Measurements from ENCODE around the gene COL4A5.

COL4A5 gene

GRCh38 chrX:108640817-108641216 lies 201.2 kb downstream of the COL4A5 start:
- Histone ChIP-seq H3K36me3 (ENCODE audit: control insufficient read depth in 2 of 2, insufficient read depth in 2 of 2, low read length in 2 of 2) (peaks cover 4 to 5% of the 10 kb centered on the region in 2 donors), H3K4me1 (ENCODE audit: control insufficient read depth, insufficient read depth, low read length) (no peaks in the 10 kb centered on the region), H3K27ac (ENCODE audit: low read length) (no peak overlapping the region), H3K9ac (ENCODE audit: low read length in 2 of 2) (no peak overlapping the region), H3K27me3 (ENCODE audit: control insufficient read depth in 1 of 2, insufficient read depth in 2 of 2, low read length in 2 of 2) (no peaks in the 10 kb centered on the region), H3K9me3 (ENCODE audit: control insufficient read depth in 2 of 2, low read length in 2 of 2) (no peaks in the 10 kb centered on the region), H3K4me3 (ENCODE audit: low read length in 2 of 2) (no peak overlapping the region)

- Histone ChIP-seq H3K9me3 (ENCODE audit: control insufficient read depth in 2 of 2, low read length in 2 of 2) (no peaks in the 10 kb centered on the region), H3K27me3 (ENCODE audit: control insufficient read depth in 1 of 2, insufficient read depth in 2 of 2, low read length in 2 of 2) (no peaks in the 10 kb centered on the region), H3K4me1 (ENCODE audit: control insufficient read depth, insufficient read depth, low read length) (no peaks in the 10 kb centered on the region), H3K27ac (ENCODE audit: low read length) (no peak overlapping the region), H3K4me3 (ENCODE audit: low read length in 2 of 2) (no peak overlapping the region), H3K9ac (ENCODE audit: low read length in 2 of 2) (no peak overlapping the region), H3K36me3 (ENCODE audit: control insufficient read depth in 2 of 2, insufficient read depth in 2 of 2, low read length in 2 of 2) (peaks cover 4 to 5% of the 10 kb centered on the region in 2 donors)
Measured at GRCh38 chrX:108641589-108642272, 202.1 kb downstream of the COL4A5 start.

- H3K27me3 ChIP-seq (ENCODE audit: control insufficient read depth in 1 of 2, insufficient read depth in 2 of 2, low read length in 2 of 2), result no peaks in the 10 kb centered on the region
- no peak overlapping the region for H3K9ac ChIP-seq (ENCODE audit: low read length in 2 of 2)
- peaks cover 4 to 5% of the 10 kb centered on the region in 2 donors for H3K36me3 ChIP-seq (ENCODE audit: control insufficient read depth in 2 of 2, insufficient read depth in 2 of 2, low read length in 2 of 2)
- no peak overlapping the region for H3K27ac ChIP-seq (ENCODE audit: low read length)
- H3K9me3 ChIP-seq (ENCODE audit: control insufficient read depth in 2 of 2, low read length in 2 of 2), result no peaks in the 10 kb centered on the region
- H3K4me3 ChIP-seq (ENCODE audit: low read length in 2 of 2), result no peak overlapping the region
- no peaks in the 10 kb centered on the region for H3K4me1 ChIP-seq (ENCODE audit: control insufficient read depth, insufficient read depth, low read length)
Measured at GRCh38 chrX:108642273-108642628, 202.6 kb downstream of the COL4A5 start.

DNA sequence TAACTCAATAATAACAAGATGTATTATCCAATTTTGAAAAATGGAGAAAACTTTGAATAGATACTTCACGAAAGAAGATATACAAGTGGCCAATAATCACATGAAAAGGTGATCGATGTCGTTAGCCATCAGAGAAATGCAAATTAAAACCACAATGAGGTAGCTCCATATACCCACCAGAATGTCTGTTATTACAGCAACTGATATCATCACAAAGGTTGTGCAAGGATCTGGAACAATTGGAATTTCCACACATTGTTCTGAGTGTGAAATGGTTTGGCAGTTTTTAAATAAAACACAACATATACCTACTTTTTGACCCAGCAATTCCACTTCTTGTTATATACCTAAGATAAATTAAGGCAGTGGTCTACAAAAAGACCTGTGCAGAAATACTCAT lies 225.1 kb downstream of the COL4A5 start:
- H3K9me3 ChIP-seq (ENCODE audit: control insufficient read depth in 2 of 2, low read length in 2 of 2), result no peaks in the 10 kb centered on the region
- H3K27me3 ChIP-seq (ENCODE audit: control insufficient read depth in 1 of 2, insufficient read depth in 2 of 2, low read length in 2 of 2), result no peaks in the 10 kb centered on the region
- no peak overlapping the region for H3K9ac ChIP-seq (ENCODE audit: low read length in 2 of 2)
- no peaks in the 10 kb centered on the region for H3K36me3 ChIP-seq (ENCODE audit: control insufficient read depth in 2 of 2, insufficient read depth in 2 of 2, low read length in 2 of 2)
- H3K4me3 ChIP-seq (ENCODE audit: low read length in 2 of 2), result no peak overlapping the region
- H3K4me1 ChIP-seq (ENCODE audit: control insufficient read depth, insufficient read depth, low read length), result no peaks in the 10 kb centered on the region
- no peak overlapping the region for H3K27ac ChIP-seq (ENCODE audit: low read length)

DNA sequence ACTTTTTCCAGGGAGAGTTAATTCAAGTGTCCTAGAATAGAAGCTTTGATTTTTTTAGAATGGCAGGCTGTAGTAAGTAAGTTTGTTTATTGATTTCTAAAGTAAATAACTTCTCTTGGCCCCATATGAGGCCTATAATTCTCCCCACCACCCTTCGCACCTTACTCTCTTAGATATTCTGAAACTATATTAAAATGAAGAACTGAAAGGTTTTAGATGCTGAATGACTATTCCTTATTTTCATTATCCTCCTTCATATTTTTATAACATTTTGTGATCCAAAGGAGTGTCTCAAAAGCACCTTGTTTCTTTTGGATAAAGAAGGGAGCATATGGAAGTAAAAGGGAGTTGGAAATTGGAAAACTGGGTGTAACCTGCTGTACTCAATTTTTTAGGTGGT lies 226.5 kb downstream of the COL4A5 start:
- H3K9me3 ChIP-seq (ENCODE audit: control insufficient read depth in 2 of 2, low read length in 2 of 2), result no peaks in the 10 kb centered on the region

GRCh38 chrX:108671526-108671925 lies 231.9 kb downstream of the COL4A5 start:
- Histone ChIP-seq H3K4me3 (ENCODE audit: low read length in 2 of 2) (no peak overlapping the region), H3K27me3 (ENCODE audit: control insufficient read depth in 1 of 2, insufficient read depth in 2 of 2, low read length in 2 of 2) (no peaks in the 10 kb centered on the region), H3K27ac (ENCODE audit: low read length) (no peak overlapping the region), H3K36me3 (ENCODE audit: control insufficient read depth in 2 of 2, insufficient read depth in 2 of 2, low read length in 2 of 2) (no peaks in the 10 kb centered on the region), H3K4me1 (ENCODE audit: control insufficient read depth, insufficient read depth, low read length) (no peaks in the 10 kb centered on the region), H3K9me3 (ENCODE audit: control insufficient read depth in 2 of 2, low read length in 2 of 2) (no peaks in the 10 kb centered on the region), H3K9ac (ENCODE audit: low read length in 2 of 2) (no peak overlapping the region)

More for the DNA sequence above, 226.5 kb downstream of the COL4A5 start:
- no peak overlapping the region for H3K9ac ChIP-seq (ENCODE audit: low read length in 2 of 2)
- H3K36me3 ChIP-seq (ENCODE audit: control insufficient read depth in 2 of 2, insufficient read depth in 2 of 2, low read length in 2 of 2), result no peaks in the 10 kb centered on the region
- no peak overlapping the region for H3K27ac ChIP-seq (ENCODE audit: low read length)
- no peaks in the 10 kb centered on the region for H3K4me1 ChIP-seq (ENCODE audit: control insufficient read depth, insufficient read depth, low read length)
- no peaks in the 10 kb centered on the region for H3K27me3 ChIP-seq (ENCODE audit: control insufficient read depth in 1 of 2, insufficient read depth in 2 of 2, low read length in 2 of 2)
- H3K4me3 ChIP-seq (ENCODE audit: low read length in 2 of 2), result no peak overlapping the region

- Histone ChIP-seq H3K4me3 (ENCODE audit: low read length in 2 of 2) (no peak overlapping the region), H3K27me3 (ENCODE audit: control insufficient read depth in 1 of 2, insufficient read depth in 2 of 2, low read length in 2 of 2) (no peaks in the 10 kb centered on the region), H3K9ac (ENCODE audit: low read length in 2 of 2) (no peak overlapping the region), H3K27ac (ENCODE audit: low read length) (no peak overlapping the region), H3K9me3 (ENCODE audit: control insufficient read depth in 2 of 2, low read length in 2 of 2) (no peaks in the 10 kb centered on the region), H3K36me3 (ENCODE audit: control insufficient read depth in 2 of 2, insufficient read depth in 2 of 2, low read length in 2 of 2) (peaks cover 8 to 12% of the 10 kb centered on the region in 2 donors), H3K4me1 (ENCODE audit: control insufficient read depth, insufficient read depth, low read length) (no peaks in the 10 kb centered on the region)
Measured at GRCh38 chrX:108696690-108697089, 257.1 kb downstream of the COL4A5 start.

GRCh38 chrX:108699368-108699767 lies 259.7 kb downstream of the COL4A5 start:
- Histone ChIP-seq H3K4me3 (ENCODE audit: low read length in 2 of 2) (no peak overlapping the region), H3K36me3 (ENCODE audit: control insufficient read depth in 2 of 2, insufficient read depth in 2 of 2, low read length in 2 of 2) (peaks cover 3 to 5% of the 10 kb centered on the region in 2 donors), H3K27me3 (ENCODE audit: control insufficient read depth in 1 of 2, insufficient read depth in 2 of 2, low read length in 2 of 2) (no peaks in the 10 kb centered on the region), H3K27ac (ENCODE audit: low read length) (no peak overlapping the region), H3K4me1 (ENCODE audit: control insufficient read depth, insufficient read depth, low read length) (no peaks in the 10 kb centered on the region), H3K9me3 (ENCODE audit: control insufficient read depth in 2 of 2, low read length in 2 of 2) (no peaks in the 10 kb centered on the region), H3K9ac (ENCODE audit: low read length in 2 of 2) (no peak overlapping the region)

DNA sequence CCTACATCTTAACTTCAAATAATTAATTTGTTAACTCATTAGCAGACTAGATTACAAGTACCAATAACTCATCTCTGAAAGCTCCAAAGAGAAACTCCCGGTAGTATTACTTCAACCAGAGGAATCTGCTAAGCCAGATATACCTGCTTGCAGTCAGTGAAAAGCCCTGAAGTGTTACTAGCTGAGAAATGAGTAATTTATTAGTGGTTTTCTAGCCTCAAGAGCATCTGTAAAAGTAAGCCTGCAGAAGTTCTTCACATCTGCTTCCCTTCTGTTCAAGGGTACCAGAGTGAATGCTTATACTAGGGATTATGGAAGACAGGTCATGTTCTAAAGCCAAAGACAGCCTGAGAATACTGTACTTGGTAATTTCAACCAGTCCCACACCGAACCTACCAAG lies 262.0 kb downstream of the COL4A5 start:
- Histone ChIP-seq H3K36me3 (ENCODE audit: control insufficient read depth in 2 of 2, insufficient read depth in 2 of 2, low read length in 2 of 2) (no peaks in the 10 kb centered on the region), H3K27me3 (ENCODE audit: control insufficient read depth in 1 of 2, insufficient read depth in 2 of 2, low read length in 2 of 2) (no peaks in the 10 kb centered on the region), H3K9me3 (ENCODE audit: control insufficient read depth in 2 of 2, low read length in 2 of 2) (no peaks in the 10 kb centered on the region), H3K4me3 (ENCODE audit: low read length in 2 of 2) (no peak overlapping the region), H3K9ac (ENCODE audit: low read length in 2 of 2) (no peak overlapping the region), H3K27ac (ENCODE audit: low read length) (no peak overlapping the region), H3K4me1 (ENCODE audit: control insufficient read depth, insufficient read depth, low read length) (no peaks in the 10 kb centered on the region)

DNA sequence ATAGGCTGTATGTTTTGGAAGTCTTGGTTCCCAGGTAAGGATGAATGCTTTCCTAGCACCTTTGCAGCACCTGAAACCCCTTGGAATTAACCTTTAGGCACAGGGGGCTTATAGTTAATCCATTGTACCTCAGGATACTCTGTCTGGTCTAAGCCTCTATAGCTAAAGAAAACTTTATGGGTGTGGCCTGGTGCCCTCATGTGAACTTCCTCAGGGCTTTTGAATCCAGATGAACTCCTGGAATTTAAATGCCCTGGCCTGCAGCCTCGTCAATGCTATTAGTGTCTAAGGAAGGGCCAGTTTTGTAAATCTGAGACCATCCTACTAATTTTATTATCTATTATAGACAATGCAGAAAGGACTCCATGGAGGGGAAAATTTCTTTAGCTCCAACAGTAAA lies 262.9 kb downstream of the COL4A5 start:
- Histone ChIP-seq H3K4me1 (ENCODE audit: control insufficient read depth, insufficient read depth, low read length) (no peaks in the 10 kb centered on the region), H3K9ac (ENCODE audit: low read length in 2 of 2) (no peak overlapping the region), H3K4me3 (ENCODE audit: low read length in 2 of 2) (no peak overlapping the region), H3K36me3 (ENCODE audit: control insufficient read depth in 2 of 2, insufficient read depth in 2 of 2, low read length in 2 of 2) (no peaks in the 10 kb centered on the region), H3K27me3 (ENCODE audit: control insufficient read depth in 1 of 2, insufficient read depth in 2 of 2, low read length in 2 of 2) (no peaks in the 10 kb centered on the region), H3K9me3 (ENCODE audit: control insufficient read depth in 2 of 2, low read length in 2 of 2) (no peaks in the 10 kb centered on the region), H3K27ac (ENCODE audit: low read length) (no peak overlapping the region)

GRCh38 chrX:108704839-108705238 lies 265.2 kb downstream of the COL4A5 start:
- H3K4me1 ChIP-seq (ENCODE audit: control insufficient read depth, insufficient read depth, low read length), result no peaks in the 10 kb centered on the region
- H3K9me3 ChIP-seq (ENCODE audit: control insufficient read depth in 2 of 2, low read length in 2 of 2), result no peaks in the 10 kb centered on the region
- no peak overlapping the region for H3K27ac ChIP-seq (ENCODE audit: low read length)
- H3K4me3 ChIP-seq (ENCODE audit: low read length in 2 of 2), result no peak overlapping the region
- no peak overlapping the region for H3K9ac ChIP-seq (ENCODE audit: low read length in 2 of 2)
- no peaks in the 10 kb centered on the region for H3K27me3 ChIP-seq (ENCODE audit: control insufficient read depth in 1 of 2, insufficient read depth in 2 of 2, low read length in 2 of 2)
- H3K36me3 ChIP-seq (ENCODE audit: control insufficient read depth in 2 of 2, insufficient read depth in 2 of 2, low read length in 2 of 2), result no peaks in the 10 kb centered on the region
